Left cardiac atrium (tissue), 4 donors: ENCODE measurements around the gene KRT32. TPM values are rescaled to one million over a fixed set of nuclear protein-coding genes. Genes with fewer than 3 reads are reported as not detected.
"Not testable (repeated sequence)": the region's sequence is repeated elsewhere in the genome, so short reads cannot be mapped to it uniquely, and the experiment has no call there.

Experiments
- ATAC-seq, 2 donors: fragments of 200-7000 bp; cut with Tn5 transposase; one replicate each; pipeline ENCODE4 v1.9.1; 2020; ENCODE audit warnings: mild to moderate bottlenecking in 2 of 2, moderate library complexity in 2 of 2
- DNase-seq: peaks from one replicate; pipeline ENCODE4 v3.0.0-alpha.2; 2020
- intact Hi-C, 2 donors: fragments of 100-400 bp; cut with DNase I; formaldehyde crosslinking; loops; one replicate each; pipeline versions ENCODE4 v1.14.1 to v1.15.1; 2022 to 2023
- total RNA-seq, 2 donors: library from RNA; stranded (reverse); fragmentation: NEBNext Ultra II Directional; extraction: Animal tissue kit (Norgen Biotek cat#: 25700); gene quantifications; one replicate each; pipeline ENCODE4 v1.2.1, GENCODE V29; 2021
- donor health status: DM: no; HTN: yes; CAD: no.
- donor health status: DM: no; HTN: yes; CAD: no; lungs with severe emphysema.
- donor health status: DM: yes; HTN: yes; CAD: no.
- donor health status: Dilated cardiomyopathy.

The KRT32 gene
- total RNA-seq, 2 donors from 2014 or later: not detected

- intact Hi-C loops: no loop called here
- ATAC-seq (no peak), DNase-seq (no peak)
These were observed 29.4 kb downstream of the KRT32 start for GRCh38 chr17:41437769-41438168.

- ATAC-seq: no peak
- intact Hi-C loops: no loop called here
These were observed 29.9 kb downstream of the KRT32 start for GRCh38 chr17:41437254-41437653.

GRCh38 chr17:41434415-41434814 is 32.8 kb downstream of the KRT32 start:
- ATAC-seq (no peak), DNase-seq (no peak)
- intact Hi-C loops: no loop called here

More at GRCh38 chr17:41437254-41437653, 29.9 kb downstream of the KRT32 start:
- no peak for DNase-seq

GRCh38 chr17:41434005-41434404 is 33.2 kb downstream of the KRT32 start:
- intact Hi-C loops: no loop called here
- no peak for ATAC-seq

GRCh38 chr17:41433586-41433985 is 33.6 kb downstream of the KRT32 start:
- no peak for ATAC-seq
- DNase-seq: no peak
- intact Hi-C loops: no loop called here

More at GRCh38 chr17:41434005-41434404, 33.2 kb downstream of the KRT32 start:
- DNase-seq: no peak

- intact Hi-C loops, ATAC-seq, DNase-seq: not testable (repeated sequence)
These were observed 36.8 kb downstream of the KRT32 start for GRCh38 chr17:41430376-41430775.

GRCh38 chr17:41429667-41430066 is 37.5 kb downstream of the KRT32 start:
- ATAC-seq (no peak), DNase-seq (no peak)
- intact Hi-C loops: no loop called here

DNA sequence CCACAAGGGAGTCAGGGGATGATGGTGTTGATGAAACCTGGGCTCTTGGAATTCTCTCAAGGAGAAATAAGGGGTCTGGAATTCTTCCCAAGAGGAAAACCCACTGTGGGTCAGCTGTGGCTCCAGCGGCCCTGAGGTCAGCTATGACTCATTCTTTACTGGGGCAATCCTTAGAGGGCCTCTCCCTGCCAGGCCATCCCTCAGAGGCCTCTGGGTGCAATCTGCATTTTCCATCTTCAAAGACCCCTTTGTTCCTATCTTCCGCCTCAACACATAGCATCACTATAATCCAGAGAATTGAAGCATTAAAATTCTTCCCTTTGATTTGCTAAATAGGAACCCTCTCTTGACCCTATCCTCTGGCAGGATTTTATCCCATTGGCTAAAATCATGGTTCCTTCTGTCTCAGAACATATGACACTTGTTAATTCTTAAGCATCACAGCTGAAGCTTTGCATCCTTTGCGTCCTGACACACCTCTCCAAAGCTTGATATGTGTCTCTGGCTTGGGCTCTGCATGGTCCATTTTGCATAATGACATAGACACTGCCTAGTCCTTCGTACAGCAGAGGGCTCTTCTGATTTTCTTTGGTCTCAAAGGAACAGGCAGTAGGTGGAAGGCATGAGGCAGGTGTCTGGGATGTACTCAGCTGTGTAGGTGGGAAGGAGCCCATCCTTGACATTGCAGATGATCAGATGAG is 38.4 kb downstream of the KRT32 start:
- DNase-seq: no peak
- intact Hi-C loops: no loop called here
- ATAC-seq: no peak

GRCh38 chr17:41424111-41424635 is 43.0 kb downstream of the KRT32 start, which contains the start of gene KRT37:
KRT37 (minus strand) TSS chr17:41424585; CDS start chr17:41424523, 62 bp downstream.
- DNase-seq (no peak), ATAC-seq (no peak)
- intact Hi-C loops: no loop called here

- intact Hi-C loops, DNase-seq, ATAC-seq: not testable (repeated sequence)
These were observed 44.6 kb downstream of the KRT32 start for GRCh38 chr17:41422586-41422985.

DNA sequence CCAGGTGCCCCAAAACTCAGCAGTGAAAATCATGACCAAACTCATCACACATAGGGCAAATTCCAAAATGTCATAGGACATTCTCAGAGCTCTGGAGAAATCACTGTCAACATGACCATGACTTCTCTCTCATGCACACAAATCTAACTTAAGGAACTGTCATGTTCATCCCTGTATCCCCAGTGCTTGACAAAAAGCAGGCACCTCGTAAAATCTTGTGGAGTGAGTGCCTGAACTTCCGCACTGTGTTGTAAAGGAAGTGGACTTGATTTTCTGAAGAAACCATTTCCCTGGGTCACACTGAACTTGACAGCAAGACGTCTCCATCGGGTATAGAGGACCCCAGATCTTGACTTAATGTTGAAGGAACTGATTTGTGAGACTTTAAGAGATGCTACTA is 45.6 kb downstream of the KRT32 start:
- no peak for ATAC-seq
- intact Hi-C loops: no loop called here
- DNase-seq: no peak

DNA sequence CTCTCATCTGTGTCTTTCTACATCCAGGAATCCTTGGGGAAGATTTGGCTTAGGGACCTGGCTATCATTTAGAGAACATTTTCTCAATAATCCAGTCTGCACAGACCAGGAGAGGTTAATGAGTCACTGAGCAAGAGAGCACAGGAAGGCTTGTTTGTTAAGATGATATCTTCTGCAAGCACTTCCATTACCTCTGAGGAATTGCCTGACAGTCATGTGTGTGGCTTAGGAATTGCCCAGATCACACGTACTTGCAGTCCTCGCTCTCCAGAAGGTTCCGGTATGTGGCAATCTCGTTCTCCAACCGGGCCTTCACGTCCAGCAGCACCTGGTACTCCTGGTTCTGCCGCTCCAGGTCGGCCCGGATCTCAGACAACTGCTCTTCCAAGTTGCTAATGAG is 46.1 kb downstream of the KRT32 start:
- no peak for ATAC-seq
- no peak for DNase-seq
- intact Hi-C loops: no loop called here

GRCh38 chr17:41420134-41420533 is 47.1 kb downstream of the KRT32 start:
- no peak for DNase-seq
- intact Hi-C loops: no loop called here
- no peak for ATAC-seq

GRCh38 chr17:41419716-41420115 is 47.5 kb downstream of the KRT32 start:
- ATAC-seq (no peak), DNase-seq (no peak)
- intact Hi-C loops: no loop called here

GRCh38 chr17:41418116-41418860 is 48.9 kb downstream of the KRT32 start:
- ATAC-seq: no peak
- intact Hi-C loops: no loop called here
- DNase-seq: no peak

- ATAC-seq: no peak
- no peak for DNase-seq
- intact Hi-C loops: no loop called here
These were observed 49.6 kb downstream of the KRT32 start for GRCh38 chr17:41417576-41418015.

- no peak for ATAC-seq
- intact Hi-C loops: no loop called here
- DNase-seq: no peak
These were observed 50.1 kb downstream of the KRT32 start for GRCh38 chr17:41417127-41417526.

DNA sequence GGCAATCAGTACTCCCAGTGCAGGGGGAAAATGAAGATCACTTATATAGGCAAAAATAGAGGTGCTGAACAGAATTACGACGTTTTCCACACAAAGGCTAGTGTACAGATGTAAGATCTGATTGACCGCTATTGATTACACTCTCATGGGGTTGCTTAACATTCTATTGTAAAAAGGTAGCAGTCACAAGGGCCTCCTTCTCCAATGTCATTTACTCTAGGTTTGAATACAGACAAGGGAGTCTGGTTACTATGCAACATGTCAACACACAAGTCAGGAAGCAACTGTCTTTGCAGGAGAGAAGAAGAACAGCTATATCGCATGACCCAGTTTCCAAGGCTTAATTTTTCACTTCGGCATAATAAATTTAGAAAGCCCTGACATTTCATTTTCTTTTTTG is 50.7 kb downstream of the KRT32 start:
- no peak for ATAC-seq
- DNase-seq: no peak
- intact Hi-C loops: no loop called here

DNA sequence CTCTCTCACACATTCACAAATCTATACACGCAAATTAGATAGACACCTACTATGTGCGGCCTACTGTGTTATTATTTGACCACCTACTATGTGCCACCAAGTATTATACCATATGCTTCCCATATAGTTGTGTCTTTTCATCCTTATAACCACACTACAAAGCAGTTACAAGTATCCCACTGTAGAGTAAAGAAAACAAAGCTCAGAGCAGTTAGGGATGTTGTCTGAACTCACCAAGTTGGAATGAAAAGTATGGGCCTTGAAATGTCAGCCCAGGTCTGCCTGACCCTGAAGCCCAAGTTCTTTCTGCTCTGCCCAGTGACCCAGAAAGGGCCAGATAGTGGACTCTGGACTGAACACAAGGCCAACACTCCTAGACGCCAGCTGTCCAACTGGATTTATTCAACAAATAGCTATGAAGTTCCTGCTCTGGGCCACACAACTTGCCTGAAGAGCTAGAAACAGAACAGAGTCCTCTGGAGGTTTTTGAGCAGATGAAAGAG is 51.3 kb downstream of the KRT32 start:
- no peak for DNase-seq
- intact Hi-C loops: no loop called here
- peak in 1 of 2 donors; percentile 90 for ATAC-seq

DNA sequence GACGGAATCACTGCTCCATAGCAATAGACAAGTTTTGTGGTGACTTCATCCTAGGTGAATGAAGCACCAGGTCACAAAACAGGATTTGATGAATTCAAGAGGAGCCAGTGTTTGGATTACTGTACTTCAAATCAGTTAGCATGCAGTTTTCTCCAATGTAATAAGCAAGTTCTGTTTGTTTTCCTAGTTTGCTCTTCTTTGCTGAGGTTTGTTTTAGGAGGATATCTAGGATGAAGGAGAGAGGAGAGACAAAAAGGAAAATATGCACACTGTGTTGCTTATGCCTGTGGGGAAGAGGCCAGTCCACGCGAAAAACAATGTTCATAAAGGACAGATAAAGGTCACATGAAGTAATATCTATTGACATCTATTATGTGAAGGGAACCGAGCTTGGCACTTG is 51.8 kb downstream of the KRT32 start:
- intact Hi-C loops: no loop called here
- no peak for DNase-seq
- ATAC-seq: no peak
